CD4-positive, alpha-beta memory T cell (primary cell): Measurements from ENCODE around the gene CHST13. TPM values are rescaled to one million over a fixed set of nuclear protein-coding genes. Genes with fewer than 3 reads are reported as not detected.

ENCODE experiments used
- CTCF ChIA-PET: fragments of 350-600 bp; sonication (Branson Sonifier 250); formaldehyde crosslinking; loops from one replicate; lab custom pipeline; 2021; ENCODE audit warnings: inconsistent platforms; ENCODE audit not compliant: partially characterized antibody; lab: Charles Lee
- POLR2A ChIA-PET: fragments of 350-600 bp; sonication (Branson Sonifier 250); formaldehyde crosslinking; loops from one replicate; lab custom pipeline; 2021; ENCODE audit not compliant: partially characterized antibody; lab: Charles Lee
- DNase-seq, 5 donors: peaks; one replicate each; pipeline versions ENCODE4 v3.0.0 to v3.0.0-alpha.2; 2020 to 2022; ENCODE audit warnings: mixed read lengths in 1 of 5
- H3K27ac ChIP-seq: one replicate; pipeline ENCODE4 v1.7.0; 2013; ENCODE audit warnings: low read depth, low read length
- H3K27me3 ChIP-seq: 2 replicates; pipeline ENCODE4 v1.7.0; 2013; ENCODE audit warnings: mild to moderate bottlenecking, low read length, moderate library complexity; ENCODE audit not compliant: insufficient read depth
- H3K36me3 ChIP-seq: 2 replicates; pipeline ENCODE4 v1.7.0; 2013; ENCODE audit warnings: mild to moderate bottlenecking, low read length, moderate library complexity; ENCODE audit not compliant: insufficient read depth
- H3K4me1 ChIP-seq: 2 replicates; pipeline ENCODE4 v1.7.0; 2013; ENCODE audit warnings: mild to moderate bottlenecking, low read length, moderate library complexity; ENCODE audit not compliant: insufficient read depth
- H3K4me3 ChIP-seq, 2 donors: one replicate each; pipeline ENCODE4 v1.7.0; 2013; ENCODE audit warnings: low read length in 2 of 2, mild to moderate bottlenecking in 1 of 2
- H3K9me3 ChIP-seq, 2 donors: one replicate each; pipeline ENCODE4 v1.7.0; 2013; ENCODE audit warnings: low read length in 2 of 2, control low read depth in 1 of 2; ENCODE audit not compliant: control insufficient read depth in 1 of 2
- H3K27ac Mint-ChIP-seq, 7 donors: one replicate each; pipeline ENCODE4 v1.8.0; 2020 to 2021; ENCODE audit warnings: mixed read lengths in 7 of 7, mild to moderate bottlenecking in 6 of 7, inconsistent platforms in 3 of 7, moderate library complexity in 3 of 7
- H3K27me3 Mint-ChIP-seq, 2 donors: one replicate each; pipeline ENCODE4 v1.8.0; 2020 to 2021; ENCODE audit warnings: mixed read lengths in 2 of 2
- H3K36me3 Mint-ChIP-seq, 2 donors: one replicate each; pipeline ENCODE4 v1.8.0; 2020 to 2021; ENCODE audit warnings: mixed read lengths in 2 of 2, inconsistent platforms in 1 of 2, mild to moderate bottlenecking in 1 of 2
- H3K4me1 Mint-ChIP-seq, 4 donors: one replicate each; pipeline ENCODE4 v1.8.0; 2020 to 2021; ENCODE audit warnings: mixed read lengths in 4 of 4, mild to moderate bottlenecking in 1 of 4
- H3K4me3 Mint-ChIP-seq, 8 donors: one replicate each; pipeline ENCODE4 v1.8.0; 2020 to 2021; ENCODE audit warnings: mixed read lengths in 8 of 8, mild to moderate bottlenecking in 7 of 8, moderate library complexity in 6 of 8, inconsistent platforms in 3 of 8
- H3K9me3 Mint-ChIP-seq, 8 donors: one replicate each; pipeline ENCODE4 v1.8.0; 2020 to 2021; ENCODE audit warnings: mixed read lengths in 8 of 8, mild to moderate bottlenecking in 5 of 8, inconsistent platforms in 3 of 8, moderate library complexity in 1 of 8
- intact Hi-C: fragments of 100-400 bp; cut with micrococcal nuclease; formaldehyde crosslinking; loops from one replicate; pipeline ENCODE4 v1.15.1; 2023
- polyA plus RNA-seq, 2 donors: library from polyadenylated mRNA; unstranded; fragments of 300-500 nt; fragmentation: Illumina TruSeq; gene quantifications; one replicate each; pipeline ENCODE4 v1.2.3, GENCODE V29; 2021
- total RNA-seq, 2 experiments: library from RNA; stranded (reverse); gene quantifications; one replicate each; pipeline ENCODE4 v1.2.3, GENCODE V29; 2021

Gene CHST13
- total and polyA plus RNA-seq, 4 experiments from 2014 or later, result 0.23 to 0.42 TPM; not detected in 2

DNA sequence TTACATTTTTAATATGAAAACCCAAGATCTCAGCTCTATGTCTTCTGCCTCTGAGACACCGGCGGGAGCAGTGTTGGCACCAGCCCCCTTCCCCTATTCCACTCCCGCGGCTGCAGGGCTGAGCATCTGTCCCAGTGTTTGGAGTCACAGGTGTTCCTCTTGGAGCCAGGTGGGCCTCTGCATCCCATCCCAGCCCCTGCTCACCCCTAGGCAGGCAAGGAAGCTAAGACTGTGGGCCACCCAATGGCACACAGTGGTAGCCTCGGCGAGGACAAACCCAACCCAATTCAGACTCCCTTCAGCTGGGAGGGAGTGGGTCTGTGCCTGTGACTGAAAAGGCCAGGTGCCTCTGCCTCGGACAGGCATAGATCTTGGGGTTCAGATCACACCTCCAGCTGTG is 3.1 kb downstream of the CHST13 start:
- H3K9me3 Mint-ChIP-seq, result no peaks in the 10 kb centered on the region
- no peak overlapping the region for H3K27ac Mint-ChIP-seq
- Histone ChIP-seq H3K36me3 (no peaks in the 10 kb centered on the region), H3K27me3 (no peaks in the 10 kb centered on the region), H3K27ac (no peak overlapping the region), H3K4me3 (no peak overlapping the region), H3K4me1 (no peaks in the 10 kb centered on the region), H3K9me3 (no peaks in the 10 kb centered on the region)
- no peaks in the 10 kb centered on the region for H3K4me1 Mint-ChIP-seq
- no peaks in the 10 kb centered on the region for H3K36me3 Mint-ChIP-seq
- CTCF ChIA-PET, result interaction anchor here (1.0 kb wide), 1 partner anchor 1017 kb away, joined by 3 read pairs; no protein-coding TSS in a partner anchor
- POLR2A ChIA-PET, result no interaction called here
- intact Hi-C loops, result no loop called here
- no peak for DNase-seq
- H3K27me3 Mint-ChIP-seq, result peaks cover 13% of the 10 kb centered on the region in 2 donors
- no peak overlapping the region for H3K4me3 Mint-ChIP-seq

DNA sequence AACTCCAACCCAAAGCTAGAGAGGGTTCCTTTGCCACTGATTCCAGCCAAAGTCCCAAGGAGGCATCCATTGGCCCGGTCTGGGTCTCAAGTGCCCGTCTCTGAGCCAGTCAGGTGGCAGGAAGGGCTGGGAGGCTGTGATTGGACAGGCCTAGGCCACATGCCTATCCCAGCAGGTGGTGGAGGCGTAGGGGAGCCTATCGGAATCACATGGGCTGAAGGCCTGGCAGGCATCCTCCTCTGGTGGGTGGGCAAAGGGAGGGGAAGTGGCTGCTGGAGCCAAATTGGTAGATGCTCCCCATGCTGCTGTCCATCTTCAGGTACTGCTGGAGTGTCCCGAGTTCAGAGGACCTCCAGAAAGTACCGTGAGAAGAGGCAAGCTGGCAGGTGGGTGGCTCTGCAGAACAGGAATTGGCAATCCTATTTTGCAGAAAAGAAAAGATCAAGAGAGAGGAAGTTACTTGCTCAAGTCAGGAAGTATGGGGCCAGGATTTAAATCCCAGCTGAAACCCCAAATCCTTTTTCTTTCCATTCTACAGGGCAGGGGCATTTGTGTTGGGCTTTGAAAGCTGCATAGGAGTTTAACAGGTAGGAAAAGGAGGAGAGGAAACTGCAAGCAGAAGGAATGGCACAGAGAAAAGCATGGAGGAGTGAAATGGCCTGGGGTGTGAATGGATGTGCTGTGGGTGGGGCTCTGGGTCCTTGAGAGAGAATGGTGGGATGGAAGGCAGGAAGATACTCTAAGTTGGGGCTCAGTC is 3.7 kb downstream of the CHST13 start:
- intact Hi-C loops, result no loop called here
- Histone ChIP-seq H3K36me3 (no peaks in the 10 kb centered on the region), H3K9me3 (no peaks in the 10 kb centered on the region), H3K27me3 (no peaks in the 10 kb centered on the region), H3K4me3 (no peak overlapping the region), H3K4me1 (no peaks in the 10 kb centered on the region), H3K27ac (no peak overlapping the region)
- Mint-ChIP-seq H3K27me3 (peaks cover 7 to 10% of the 10 kb centered on the region in 2 donors), H3K27ac (no peak overlapping the region), H3K4me3 (no peak overlapping the region), H3K36me3 (no peaks in the 10 kb centered on the region), H3K9me3 (no peaks in the 10 kb centered on the region), H3K4me1 (no peaks in the 10 kb centered on the region)
- ChIA-PET CTCF (no interaction called here), POLR2A (no interaction called here)
- no peak for DNase-seq

DNA sequence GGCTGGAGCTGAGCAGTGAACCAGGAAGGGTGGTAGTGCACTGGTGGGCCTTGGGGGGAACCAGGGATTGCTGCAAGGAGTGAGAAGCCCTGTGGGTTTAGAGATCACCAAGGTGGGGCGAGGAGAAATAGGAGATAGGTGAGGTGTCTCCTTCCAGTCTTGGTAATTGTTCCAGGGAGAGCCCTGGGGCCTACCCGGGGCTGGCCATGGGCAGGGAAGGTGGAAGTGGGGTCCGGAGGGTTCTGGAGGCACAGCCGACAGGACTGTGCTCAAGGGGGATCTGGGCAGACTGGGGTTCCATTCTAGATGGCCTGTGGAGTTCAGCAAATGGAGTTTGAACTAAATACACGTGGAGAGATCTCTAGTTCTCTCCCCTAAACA is 4.5 kb downstream of the CHST13 start:
- H3K4me3 Mint-ChIP-seq, result no peak overlapping the region
- no peaks in the 10 kb centered on the region for H3K4me1 Mint-ChIP-seq
- CTCF ChIA-PET, result no interaction called here
- intact Hi-C loops, result no loop called here
- H3K9me3 Mint-ChIP-seq, result no peaks in the 10 kb centered on the region
- H3K27me3 Mint-ChIP-seq, result peaks cover 2 to 3% of the 10 kb centered on the region in 2 donors
- POLR2A ChIA-PET, result no interaction called here
- no peaks in the 10 kb centered on the region for H3K27me3 ChIP-seq
- no peaks in the 10 kb centered on the region for H3K36me3 Mint-ChIP-seq
- no peaks in the 10 kb centered on the region for H3K4me1 ChIP-seq
- H3K27ac ChIP-seq, result no peak overlapping the region
- DNase-seq, result no peak
- no peaks in the 10 kb centered on the region for H3K36me3 ChIP-seq
- no peaks in the 10 kb centered on the region for H3K9me3 ChIP-seq
- H3K27ac Mint-ChIP-seq, result no peak overlapping the region
- no peak overlapping the region for H3K4me3 ChIP-seq

DNA sequence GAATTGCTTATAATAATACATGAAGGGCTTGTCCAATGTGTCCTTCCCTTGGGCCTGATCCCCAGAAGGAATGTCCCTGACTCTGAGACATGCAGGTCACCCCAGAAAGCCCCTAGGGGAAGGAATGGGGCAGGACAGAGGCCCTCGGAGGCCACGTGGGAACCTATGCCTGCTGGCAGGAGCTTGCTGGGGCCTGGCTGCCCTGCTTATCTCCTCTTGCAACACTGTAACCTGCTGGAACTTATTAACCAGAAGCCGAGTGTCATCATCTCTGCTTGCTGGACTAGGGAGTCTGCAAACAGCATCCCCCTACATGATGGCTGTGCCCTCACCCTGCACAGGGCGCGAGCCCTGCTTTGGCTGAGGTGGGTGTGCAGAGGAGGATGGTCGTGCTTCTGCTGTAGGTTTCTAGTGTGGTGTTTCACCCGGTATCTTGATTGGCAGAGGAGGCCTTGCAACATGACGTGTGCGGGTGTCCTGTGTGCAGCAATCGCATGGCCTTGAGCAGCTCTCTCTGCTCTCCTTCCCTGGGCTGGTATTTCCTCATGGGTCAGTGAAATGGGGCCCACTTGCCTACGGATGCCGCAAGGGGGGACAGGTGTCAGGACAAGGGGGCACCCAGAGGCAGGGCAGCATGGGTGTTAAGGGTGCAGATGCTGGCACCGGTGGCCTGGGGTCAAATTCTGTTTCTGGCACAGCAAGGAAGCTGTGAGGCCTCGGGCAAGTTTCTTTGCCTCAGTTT is 5.0 kb downstream of the CHST13 start:
- ChIA-PET POLR2A (no interaction called here), CTCF (no interaction called here)
- H3K27ac ChIP-seq, result no peak overlapping the region
- no peaks in the 10 kb centered on the region for H3K9me3 ChIP-seq
- Mint-ChIP-seq H3K36me3 (no peaks in the 10 kb centered on the region), H3K9me3 (no peaks in the 10 kb centered on the region), H3K4me3 (no peak overlapping the region), H3K27ac (no peak overlapping the region), H3K4me1 (no peaks in the 10 kb centered on the region), H3K27me3 (peaks cover 0 to 4% of the 10 kb centered on the region in 2 donors)
- no peak overlapping the region for H3K4me3 ChIP-seq
- no peaks in the 10 kb centered on the region for H3K36me3 ChIP-seq
- intact Hi-C loops, result no loop called here
- H3K27me3 ChIP-seq, result no peaks in the 10 kb centered on the region
- DNase-seq, result no peak
- H3K4me1 ChIP-seq, result no peaks in the 10 kb centered on the region

DNA sequence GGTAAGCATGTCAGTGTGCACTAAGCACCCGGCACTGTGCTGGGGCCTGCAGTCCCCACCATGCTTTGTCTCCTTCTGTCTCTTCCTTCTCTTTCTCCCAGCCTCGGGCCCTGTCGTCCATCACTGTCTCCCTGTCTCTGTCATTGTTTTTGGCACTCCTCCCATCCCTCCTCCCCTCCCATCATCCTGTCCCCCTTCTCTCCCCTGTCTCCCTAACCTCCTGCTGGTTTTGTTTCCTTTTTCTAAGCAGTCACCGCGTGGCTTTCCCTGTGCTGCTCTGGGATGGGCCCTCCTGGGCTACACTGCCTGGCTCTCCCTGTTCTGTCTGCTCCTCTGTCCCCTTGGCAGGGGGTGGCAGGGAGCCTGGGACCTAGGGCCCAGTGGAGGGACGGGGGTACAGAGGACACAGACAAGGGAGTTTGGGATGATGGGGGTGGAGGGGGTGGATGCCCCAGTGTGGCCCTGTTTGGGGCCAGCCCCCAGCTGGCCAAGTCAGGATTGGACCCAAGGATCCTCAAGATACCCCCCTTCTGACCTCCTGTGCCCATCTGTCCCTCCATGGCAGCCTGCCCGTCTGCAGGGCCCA is 5.7 kb downstream of the CHST13 start:
- intact Hi-C loops, result no loop called here
- H3K4me1 Mint-ChIP-seq, result no peaks in the 10 kb centered on the region
- H3K4me3 Mint-ChIP-seq, result no peak overlapping the region
- no peak overlapping the region for H3K27ac ChIP-seq
- H3K36me3 Mint-ChIP-seq, result no peaks in the 10 kb centered on the region
- H3K4me1 ChIP-seq, result no peaks in the 10 kb centered on the region
- ChIA-PET POLR2A (no interaction called here), CTCF (interaction anchor here (1.6 kb wide), 1 partner anchor 7 kb away, joined by 5 read pairs; no protein-coding TSS in a partner anchor)
- H3K27me3 Mint-ChIP-seq, result peaks cover 4 to 5% of the 10 kb centered on the region in 2 donors
- no peaks in the 10 kb centered on the region for H3K27me3 ChIP-seq
- no peak overlapping the region for H3K27ac Mint-ChIP-seq
- no peaks in the 10 kb centered on the region for H3K9me3 ChIP-seq
- DNase-seq, result no peak
- no peaks in the 10 kb centered on the region for H3K36me3 ChIP-seq
- H3K4me3 ChIP-seq, result no peak overlapping the region
- no peaks in the 10 kb centered on the region for H3K9me3 Mint-ChIP-seq

DNA sequence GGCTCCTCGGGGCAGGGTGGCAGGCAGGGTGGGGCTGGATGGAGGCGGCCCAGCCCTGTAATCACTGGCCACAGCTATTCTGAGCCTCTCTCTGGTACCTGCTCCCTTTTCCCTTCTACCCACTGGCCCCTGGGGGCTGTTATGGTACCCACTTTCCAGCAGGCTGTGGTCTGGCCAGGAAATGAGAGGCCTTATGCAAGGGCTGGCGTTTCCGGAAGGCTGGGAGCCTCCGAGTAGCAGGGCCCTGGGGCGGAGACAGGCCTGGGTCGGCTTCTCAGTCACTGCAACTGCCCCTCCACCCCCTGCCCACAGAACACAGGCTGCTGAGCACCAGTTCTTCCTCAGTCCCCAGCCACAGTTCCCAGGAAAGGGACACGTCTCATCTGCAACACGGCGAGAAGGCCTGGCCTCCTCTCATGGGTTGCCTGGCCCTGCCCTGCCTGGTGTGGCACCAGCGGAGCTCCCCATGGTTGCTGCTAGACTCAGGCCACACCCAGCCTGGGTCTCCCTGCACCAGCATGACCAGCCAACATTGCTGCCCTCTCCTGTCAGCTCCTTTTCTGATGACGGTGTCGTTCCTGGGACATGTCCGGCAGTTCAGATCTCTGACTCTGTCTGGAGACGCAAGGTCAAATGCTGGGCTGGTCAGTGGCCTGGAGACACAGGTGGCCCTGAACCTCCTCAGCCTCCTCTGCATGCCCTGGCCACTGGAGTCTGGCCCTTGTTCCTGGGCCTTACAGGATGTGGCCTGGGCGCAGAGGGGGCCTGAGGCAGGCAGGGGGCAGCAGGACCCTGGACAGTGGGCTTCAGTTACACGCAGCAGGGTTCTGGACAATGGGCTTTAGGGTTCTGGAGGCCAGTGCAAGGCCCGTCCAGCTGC is 6.5 kb downstream of the CHST13 start:
- CTCF ChIA-PET, result interaction anchor here (1.6 kb wide), 1 partner anchor 8 kb away, joined by 5 read pairs; no protein-coding TSS in a partner anchor
- no peak overlapping the region for H3K4me3 ChIP-seq
- H3K36me3 ChIP-seq, result no peaks in the 10 kb centered on the region
- no peaks in the 10 kb centered on the region for H3K9me3 ChIP-seq
- Mint-ChIP-seq H3K4me1 (no peaks in the 10 kb centered on the region), H3K36me3 (no peaks in the 10 kb centered on the region), H3K9me3 (no peaks in the 10 kb centered on the region), H3K4me3 (no peak overlapping the region), H3K27ac (peak overlapping the region in 1 of 7 donors; percentile 25), H3K27me3 (peaks cover 5 to 6% of the 10 kb centered on the region in 2 donors)
- POLR2A ChIA-PET, result no interaction called here
- no peak for DNase-seq
- H3K27me3 ChIP-seq, result no peaks in the 10 kb centered on the region
- intact Hi-C loops, result no loop called here
- no peaks in the 10 kb centered on the region for H3K4me1 ChIP-seq
- no peak overlapping the region for H3K27ac ChIP-seq

DNA sequence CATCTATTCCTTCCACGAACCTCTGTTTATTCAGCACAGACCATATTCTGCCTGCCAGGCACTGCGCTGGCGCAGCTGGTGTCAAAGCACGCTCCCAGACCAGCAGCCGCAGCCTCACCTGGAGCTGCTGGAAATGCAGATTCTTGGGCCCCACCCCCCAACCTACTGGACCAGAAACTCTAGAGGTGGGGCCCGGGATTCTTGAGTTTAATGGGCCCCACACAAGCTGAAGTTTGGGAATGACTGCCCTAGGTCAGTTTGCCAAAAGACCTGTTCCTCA is 7.0 kb downstream of the CHST13 start:
- Mint-ChIP-seq H3K27me3 (peaks cover 7 to 8% of the 10 kb centered on the region in 2 donors), H3K9me3 (no peaks in the 10 kb centered on the region)

More for the DNA sequence above, 7.0 kb downstream of the CHST13 start:
- Mint-ChIP-seq H3K4me3 (no peak overlapping the region), H3K36me3 (no peaks in the 10 kb centered on the region), H3K4me1 (no peaks in the 10 kb centered on the region), H3K27ac (no peak overlapping the region)
- Histone ChIP-seq H3K27ac (no peak overlapping the region), H3K4me3 (no peak overlapping the region), H3K36me3 (no peaks in the 10 kb centered on the region), H3K9me3 (no peaks in the 10 kb centered on the region), H3K27me3 (no peaks in the 10 kb centered on the region), H3K4me1 (no peaks in the 10 kb centered on the region)
- intact Hi-C loops, result no loop called here
- ChIA-PET POLR2A (no interaction called here), CTCF (interaction anchor here (1.6 kb wide), 1 partner anchor 8 kb away, joined by 5 read pairs; no protein-coding TSS in a partner anchor)
- no peak for DNase-seq
